ENCODE results near the gene DYRK1A.

The DYRK1A gene

GRCh38 chr21:37531431-37531932, 164.9 kb downstream of the DYRK1A start:
- TF ChIP-seq TSHZ2 (CRISPR knock-in tag; IDR thresholded peaks at IDR 0.05) (no peak), CSRNP3 (CRISPR knock-in tag; IDR thresholded peaks at IDR 0.05) (no peak), POU6F1 (CRISPR knock-in tag; IDR thresholded peaks at IDR 0.05; ENCODE audit: borderline replicate concordance, low read depth) (no peak), TOX (CRISPR knock-in tag; IDR thresholded peaks at IDR 0.05; ENCODE audit: borderline replicate concordance) (no peak), GLIS3 (CRISPR knock-in tag; IDR thresholded peaks at IDR 0.05) (no peak), RARB (CRISPR knock-in tag; IDR thresholded peaks at IDR 0.05) (no peak), OSR1 (CRISPR knock-in tag; IDR thresholded peaks at IDR 0.05) (no peak), BACH2 (CRISPR knock-in tag; IDR thresholded peaks at IDR 0.05; ENCODE audit: borderline replicate concordance) (no peak), CREB5 (CRISPR knock-in tag; IDR thresholded peaks at IDR 0.05; ENCODE audit: low read depth) (no peak), ZNF8 (CRISPR knock-in tag; IDR thresholded peaks at IDR 0.05) (no peak), ZFP3 (CRISPR knock-in tag; IDR thresholded peaks at IDR 0.05) (no peak), ZNF70 (CRISPR knock-in tag; IDR thresholded peaks at IDR 0.05) (no peak)
- no peak for ATAC-seq

GRCh38 chr21:37532868-37533780, 166.6 kb downstream of the DYRK1A start:
- no peak for TF ChIP-seq TSHZ2 (CRISPR knock-in tag; IDR thresholded peaks at IDR 0.05)
- TF ChIP-seq PATZ1 (CRISPR knock-in tag; IDR thresholded peaks at IDR 0.05; ENCODE audit: borderline replicate concordance), result no peak
- TF ChIP-seq ZFP3 (CRISPR knock-in tag; IDR thresholded peaks at IDR 0.05), result no peak
- TF ChIP-seq ZNF565 (CRISPR knock-in tag; conservative IDR thresholded peaks at IDR 0.05; ENCODE audit: low read depth), result no peak
- no peak for TF ChIP-seq ZC3H10 (CRISPR knock-in tag; IDR thresholded peaks at IDR 0.05)
- TF ChIP-seq RARB (CRISPR knock-in tag; IDR thresholded peaks at IDR 0.05), result no peak
- no peak for TF ChIP-seq ESRRG (CRISPR knock-in tag; IDR thresholded peaks at IDR 0.05)
- TF ChIP-seq SNAI2 (CRISPR knock-in tag; IDR thresholded peaks at IDR 0.05), result no peak
- no peak for TF ChIP-seq CSRNP3 (CRISPR knock-in tag; IDR thresholded peaks at IDR 0.05)
- no peak for TF ChIP-seq BACH2 (CRISPR knock-in tag; IDR thresholded peaks at IDR 0.05; ENCODE audit: borderline replicate concordance)
- no peak for TF ChIP-seq CSDC2 (CRISPR knock-in tag; IDR thresholded peaks at IDR 0.05)
- no peak for TF ChIP-seq TOX (CRISPR knock-in tag; IDR thresholded peaks at IDR 0.05; ENCODE audit: borderline replicate concordance)
- TF ChIP-seq ARNTL (CRISPR knock-in tag; IDR thresholded peaks at IDR 0.05; ENCODE audit: borderline replicate concordance, low read depth), result no peak
- no peak for TF ChIP-seq POU6F1 (CRISPR knock-in tag; IDR thresholded peaks at IDR 0.05; ENCODE audit: borderline replicate concordance, low read depth)
- TF ChIP-seq ZNF8 (CRISPR knock-in tag; IDR thresholded peaks at IDR 0.05), result no peak
- TF ChIP-seq PPARA (CRISPR knock-in tag; IDR thresholded peaks at IDR 0.05; ENCODE audit: borderline replicate concordance), result no peak
- no peak for TF ChIP-seq ISL1 (CRISPR knock-in tag; IDR thresholded peaks at IDR 0.05)
- no peak for TF ChIP-seq OSR1 (CRISPR knock-in tag; IDR thresholded peaks at IDR 0.05)
- TF ChIP-seq GLIS3 (CRISPR knock-in tag; IDR thresholded peaks at IDR 0.05), result no peak
- TF ChIP-seq ZNF70 (CRISPR knock-in tag; IDR thresholded peaks at IDR 0.05), result no peak
- peak; percentile 61 for ATAC-seq
